ENCODE results near the gene ZSCAN5C.
"Not testable (repeated sequence)": the region's sequence is repeated elsewhere in the genome, so short reads cannot be mapped to it uniquely, and the experiment has no call there.

ZSCAN5C gene

GRCh38 chr19:56211718-56212117 is 9.6 kb downstream of the ZSCAN5C start:
- Histone ChIP-seq H4K5ac (ENCODE audit: low read length) (no peak overlapping the region), H3K36me3 (ENCODE audit: control insufficient read depth, insufficient read depth, low read length) (no peaks in the 10 kb centered on the region), H3K4me1 (ENCODE audit: control insufficient read depth, low read depth, low read length) (no peaks in the 10 kb centered on the region), H2BK120ac (ENCODE audit: low read depth, low read length) (no peak overlapping the region), H3K9ac (ENCODE audit: low read length) (no peak overlapping the region), H2AK5ac (ENCODE audit: low read length) (no peak overlapping the region), H3K56ac (ENCODE audit: low read length) (no peak overlapping the region), H2BK15ac (replicated peaks; ENCODE audit: low read depth) (no peak overlapping the region), H4K8ac (ENCODE audit: low read depth, low read length) (no peak overlapping the region), H3K27me3 (ENCODE audit: insufficient read depth, low read length, poor library complexity) (no peaks in the 10 kb centered on the region), H3K27ac (ENCODE audit: low read depth, low read length) (no peak overlapping the region), H3K4me3 (ENCODE audit: low read length) (no peak overlapping the region), H3K23ac (ENCODE audit: low read length) (no peak overlapping the region), H3K79me1 (ENCODE audit: low read length) (no peaks in the 10 kb centered on the region), H2BK5ac (ENCODE audit: low read length) (no peak overlapping the region), H3K79me2 (ENCODE audit: control insufficient read depth, insufficient read depth, low read length) (no peaks in the 10 kb centered on the region), H3K4ac (ENCODE audit: low read depth, low read length) (no peak overlapping the region), H3K18ac (ENCODE audit: low read length) (no peak overlapping the region), H3K4me2 (ENCODE audit: low read length) (no peak overlapping the region)
- no CpG with 5 or more reads among the region's 4 CpGs for WGBS (ENCODE audit: extremely low coverage, insufficient coverage, low lambda C conversion rate)
- DNase-seq, result peak; percentile 6

GRCh38 chr19:56217039-56217949 is 15.2 kb downstream of the ZSCAN5C start:
- H3K4me3 ChIP-seq (ENCODE audit: low read length), result no peak overlapping the region
- no peak overlapping the region for H2BK15ac ChIP-seq (replicated peaks; ENCODE audit: low read depth)
- WGBS (ENCODE audit: extremely low coverage, insufficient coverage, low lambda C conversion rate), result no CpG with 5 or more reads among the region's 79 CpGs

GRCh38 chr19:56218961-56219360 is 16.9 kb downstream of the ZSCAN5C start:
- H2BK120ac ChIP-seq (ENCODE audit: low read depth, low read length), result no peak overlapping the region
- no peaks in the 10 kb centered on the region for H3K79me1 ChIP-seq (ENCODE audit: low read length)
- H3K23ac ChIP-seq (ENCODE audit: low read length), result no peak overlapping the region
- H3K27me3 ChIP-seq (ENCODE audit: insufficient read depth, low read length, poor library complexity), result no peaks in the 10 kb centered on the region
- no peaks in the 10 kb centered on the region for H3K36me3 ChIP-seq (ENCODE audit: control insufficient read depth, insufficient read depth, low read length)
- H3K4me1 ChIP-seq (ENCODE audit: control insufficient read depth, low read depth, low read length), result no peaks in the 10 kb centered on the region
- no peak overlapping the region for H3K56ac ChIP-seq (ENCODE audit: low read length)
- no peak overlapping the region for H3K4me3 ChIP-seq (ENCODE audit: low read length)
- no peak for DNase-seq
- H3K79me2 ChIP-seq (ENCODE audit: control insufficient read depth, insufficient read depth, low read length), result no peaks in the 10 kb centered on the region
- no peak overlapping the region for H3K27ac ChIP-seq (ENCODE audit: low read depth, low read length)
- no peak overlapping the region for H2AK5ac ChIP-seq (ENCODE audit: low read length)
- WGBS (ENCODE audit: extremely low coverage, insufficient coverage, low lambda C conversion rate), result no CpG with 5 or more reads among the region's 10 CpGs
- H3K18ac ChIP-seq (ENCODE audit: low read length), result no peak overlapping the region
- no peak overlapping the region for H3K9ac ChIP-seq (ENCODE audit: low read length)
- no peak overlapping the region for H2BK15ac ChIP-seq (replicated peaks; ENCODE audit: low read depth)
- H2BK5ac ChIP-seq (ENCODE audit: low read length), result no peak overlapping the region
- no peak overlapping the region for H3K4me2 ChIP-seq (ENCODE audit: low read length)
- no peak overlapping the region for H4K5ac ChIP-seq (ENCODE audit: low read length)
- no peak overlapping the region for H3K4ac ChIP-seq (ENCODE audit: low read depth, low read length)
- H4K8ac ChIP-seq (ENCODE audit: low read depth, low read length), result no peak overlapping the region

More at GRCh38 chr19:56217039-56217949, 15.2 kb downstream of the ZSCAN5C start:
- Histone ChIP-seq H2BK120ac (ENCODE audit: low read depth, low read length) (no peak overlapping the region), H3K79me1 (ENCODE audit: low read length) (no peaks in the 10 kb centered on the region), H2BK5ac (ENCODE audit: low read length) (no peak overlapping the region), H3K9ac (ENCODE audit: low read length) (peak overlapping the region; percentile 72), H3K23ac (ENCODE audit: low read length) (no peak overlapping the region), H3K4ac (ENCODE audit: low read depth, low read length) (no peak overlapping the region), H3K18ac (ENCODE audit: low read length) (peak overlapping the region; percentile 30), H4K8ac (ENCODE audit: low read depth, low read length) (peak overlapping the region; percentile 30), H3K79me2 (ENCODE audit: control insufficient read depth, insufficient read depth, low read length) (no peaks in the 10 kb centered on the region), H3K27ac (ENCODE audit: low read depth, low read length) (peak overlapping the region; percentile 23), H3K56ac (ENCODE audit: low read length) (peak overlapping the region; percentile 88), H4K5ac (ENCODE audit: low read length) (no peak overlapping the region), H3K36me3 (ENCODE audit: control insufficient read depth, insufficient read depth, low read length) (no peaks in the 10 kb centered on the region), H2AK5ac (ENCODE audit: low read length) (no peak overlapping the region), H3K4me1 (ENCODE audit: control insufficient read depth, low read depth, low read length) (no peaks in the 10 kb centered on the region), H3K4me2 (ENCODE audit: low read length) (peak overlapping the region; percentile 57), H3K27me3 (ENCODE audit: insufficient read depth, low read length, poor library complexity) (no peaks in the 10 kb centered on the region)
- DNase-seq, result peak; percentile 74

- H2BK120ac ChIP-seq (ENCODE audit: low read depth, low read length); H4K8ac ChIP-seq (ENCODE audit: low read depth, low read length); H3K9ac ChIP-seq (ENCODE audit: low read length); H3K79me1 ChIP-seq (ENCODE audit: low read length); H2AK5ac ChIP-seq (ENCODE audit: low read length); H4K5ac ChIP-seq (ENCODE audit: low read length); H3K79me2 ChIP-seq (ENCODE audit: control insufficient read depth, insufficient read depth, low read length); H2BK5ac ChIP-seq (ENCODE audit: low read length); H3K27ac ChIP-seq (ENCODE audit: low read depth, low read length); H3K23ac ChIP-seq (ENCODE audit: low read length); H3K36me3 ChIP-seq (ENCODE audit: control insufficient read depth, insufficient read depth, low read length); H2BK15ac ChIP-seq (replicated peaks; ENCODE audit: low read depth); H3K56ac ChIP-seq (ENCODE audit: low read length); H3K4ac ChIP-seq (ENCODE audit: low read depth, low read length); H3K4me1 ChIP-seq (ENCODE audit: control insufficient read depth, low read depth, low read length); H3K4me3 ChIP-seq (ENCODE audit: low read length); H3K18ac ChIP-seq (ENCODE audit: low read length); H3K27me3 ChIP-seq (ENCODE audit: insufficient read depth, low read length, poor library complexity); H3K4me2 ChIP-seq (ENCODE audit: low read length): not testable (repeated sequence)
- no CpG with 5 or more reads among the region's 9 CpGs for WGBS (ENCODE audit: extremely low coverage, insufficient coverage, low lambda C conversion rate)
- DNase-seq, result peak; percentile 50
Observed at GRCh38 chr19:56221442-56221841, 19.4 kb downstream of the ZSCAN5C start.

GRCh38 chr19:56221851-56222250 is 19.8 kb downstream of the ZSCAN5C start:
- WGBS (ENCODE audit: extremely low coverage, insufficient coverage, low lambda C conversion rate), result no CpG with 5 or more reads among the region's 14 CpGs

More at GRCh38 chr19:56221851-56222250, 19.8 kb downstream of the ZSCAN5C start:
- Histone ChIP-seq H3K4me2 (ENCODE audit: low read length) (no peak overlapping the region), H2AK5ac (ENCODE audit: low read length) (no peak overlapping the region), H3K4ac (ENCODE audit: low read depth, low read length) (no peak overlapping the region), H3K18ac (ENCODE audit: low read length) (no peak overlapping the region), H3K79me2 (ENCODE audit: control insufficient read depth, insufficient read depth, low read length) (no peaks in the 10 kb centered on the region), H4K5ac (ENCODE audit: low read length) (no peak overlapping the region), H2BK5ac (ENCODE audit: low read length) (no peak overlapping the region), H3K27me3 (ENCODE audit: insufficient read depth, low read length, poor library complexity) (no peaks in the 10 kb centered on the region), H3K4me1 (ENCODE audit: control insufficient read depth, low read depth, low read length) (no peaks in the 10 kb centered on the region), H2BK120ac (ENCODE audit: low read depth, low read length) (no peak overlapping the region), H3K4me3 (ENCODE audit: low read length) (no peak overlapping the region), H4K8ac (ENCODE audit: low read depth, low read length) (no peak overlapping the region), H3K9ac (ENCODE audit: low read length) (no peak overlapping the region), H2BK15ac (replicated peaks; ENCODE audit: low read depth) (no peak overlapping the region), H3K23ac (ENCODE audit: low read length) (no peak overlapping the region), H3K27ac (ENCODE audit: low read depth, low read length) (no peak overlapping the region), H3K56ac (ENCODE audit: low read length) (no peak overlapping the region), H3K36me3 (ENCODE audit: control insufficient read depth, insufficient read depth, low read length) (no peaks in the 10 kb centered on the region), H3K79me1 (ENCODE audit: low read length) (no peaks in the 10 kb centered on the region)
- no peak for DNase-seq
